ENCODE data around the gene P3H2.
A peak's percentile ranks its signal among the peaks of the same experiment; 100 is the strongest.

P3H2 gene

GRCh38 chr3:190017521-190018288, 103.0 kb downstream of the P3H2 start:
- FAIRE-seq (no peak), DNase-seq (ENCODE audit: insufficient read length, low spot score) (no peak)
- TF ChIP-seq POLR2AphosphoS5 (IDR thresholded peaks at IDR 0.05; ENCODE audit: low read depth, low read length): no peak
- TF ChIP-seq PAX5 (IDR thresholded peaks at IDR 0.05; ENCODE audit: insufficient read depth, low read length, severe bottlenecking): no peak
- peak; percentile 92 for TF ChIP-seq POU2F2 (IDR thresholded peaks at IDR 0.05; ENCODE audit: low read depth, low read length)

- no peak for TF ChIP-seq POLR2A (IDR thresholded peaks at IDR 0.05; ENCODE audit: low read depth, low read length)
- no peak for DNase-seq (ENCODE audit: insufficient read length, low spot score)
- FAIRE-seq: no peak
Observed at GRCh38 chr3:190016966-190017365, 103.7 kb downstream of the P3H2 start.

- peak; percentile 42 for TF ChIP-seq PAX5 (IDR thresholded peaks at IDR 0.05; ENCODE audit: insufficient read depth, low read length, severe bottlenecking)
- TF ChIP-seq TAF1 (IDR thresholded peaks at IDR 0.05; ENCODE audit: low read depth, low read length): no peak
- no peak for TF ChIP-seq SPI1 (IDR thresholded peaks at IDR 0.05; ENCODE audit: low read depth, low read length)
- TF ChIP-seq POLR2A (IDR thresholded peaks at IDR 0.05; ENCODE audit: low read depth, low read length): no peak
- DNase-seq (ENCODE audit: insufficient read length, low spot score): no peak
- no peak for FAIRE-seq
Observed at GRCh38 chr3:190014940-190015339, 105.8 kb downstream of the P3H2 start.

- DNase-seq (ENCODE audit: insufficient read length, low spot score): no peak
- no peak for FAIRE-seq
- TF ChIP-seq POU2F2 (IDR thresholded peaks at IDR 0.05; ENCODE audit: low read depth, low read length) (no peak), POLR2A (IDR thresholded peaks at IDR 0.05; ENCODE audit: low read depth, low read length) (no peak), TAF1 (IDR thresholded peaks at IDR 0.05; ENCODE audit: low read depth, low read length) (no peak), POLR2AphosphoS5 (IDR thresholded peaks at IDR 0.05; ENCODE audit: low read depth, low read length) (no peak), PAX5 (IDR thresholded peaks at IDR 0.05; ENCODE audit: insufficient read depth, low read length, severe bottlenecking) (no peak), SPI1 (IDR thresholded peaks at IDR 0.05; ENCODE audit: low read depth, low read length) (0 out of 2 replicates have a peak, but pooled peaks have one; percentile 4)
Observed at GRCh38 chr3:190013943-190014924, 106.5 kb downstream of the P3H2 start.

- no peak for FAIRE-seq
- no peak for DNase-seq (ENCODE audit: insufficient read length, low spot score)
- TF ChIP-seq PAX5 (IDR thresholded peaks at IDR 0.05; ENCODE audit: insufficient read depth, low read length, severe bottlenecking) (no peak), POU2F2 (IDR thresholded peaks at IDR 0.05; ENCODE audit: low read depth, low read length) (no peak), POLR2A (IDR thresholded peaks at IDR 0.05; ENCODE audit: low read depth, low read length) (no peak), TAF1 (IDR thresholded peaks at IDR 0.05; ENCODE audit: low read depth, low read length) (no peak)
Observed at GRCh38 chr3:190012784-190013183, 107.9 kb downstream of the P3H2 start.

- DNase-seq (ENCODE audit: insufficient read length, low spot score) (no peak), FAIRE-seq (no peak)
- no peak for TF ChIP-seq TAF1 (IDR thresholded peaks at IDR 0.05; ENCODE audit: low read depth, low read length)
- no peak for TF ChIP-seq POU2F2 (IDR thresholded peaks at IDR 0.05; ENCODE audit: low read depth, low read length)
- no peak for TF ChIP-seq POLR2AphosphoS5 (IDR thresholded peaks at IDR 0.05; ENCODE audit: low read depth, low read length)
- no peak for TF ChIP-seq POLR2A (IDR thresholded peaks at IDR 0.05; ENCODE audit: low read depth, low read length)
- no peak for TF ChIP-seq SPI1 (IDR thresholded peaks at IDR 0.05; ENCODE audit: low read depth, low read length)
- no peak for TF ChIP-seq PAX5 (IDR thresholded peaks at IDR 0.05; ENCODE audit: insufficient read depth, low read length, severe bottlenecking)
Observed at GRCh38 chr3:190012314-190012782, 108.3 kb downstream of the P3H2 start.

GRCh38 chr3:190010486-190010885, 110.2 kb downstream of the P3H2 start:
- DNase-seq (ENCODE audit: insufficient read length, low spot score): no peak
- TF ChIP-seq POU2F2 (IDR thresholded peaks at IDR 0.05; ENCODE audit: low read depth, low read length) (no peak), POLR2AphosphoS5 (IDR thresholded peaks at IDR 0.05; ENCODE audit: low read depth, low read length) (no peak), TAF1 (IDR thresholded peaks at IDR 0.05; ENCODE audit: low read depth, low read length) (no peak), POLR2A (IDR thresholded peaks at IDR 0.05; ENCODE audit: low read depth, low read length) (no peak), PAX5 (IDR thresholded peaks at IDR 0.05; ENCODE audit: insufficient read depth, low read length, severe bottlenecking) (no peak), SPI1 (IDR thresholded peaks at IDR 0.05; ENCODE audit: low read depth, low read length) (no peak)
- no peak for FAIRE-seq

- no peak for TF ChIP-seq POLR2A (IDR thresholded peaks at IDR 0.05; ENCODE audit: low read depth, low read length)
- no peak for TF ChIP-seq SPI1 (IDR thresholded peaks at IDR 0.05; ENCODE audit: low read depth, low read length)
- no peak for TF ChIP-seq TAF1 (IDR thresholded peaks at IDR 0.05; ENCODE audit: low read depth, low read length)
- TF ChIP-seq POLR2AphosphoS5 (IDR thresholded peaks at IDR 0.05; ENCODE audit: low read depth, low read length): no peak
- no peak for TF ChIP-seq PAX5 (IDR thresholded peaks at IDR 0.05; ENCODE audit: insufficient read depth, low read length, severe bottlenecking)
- no peak for TF ChIP-seq POU2F2 (IDR thresholded peaks at IDR 0.05; ENCODE audit: low read depth, low read length)
- no peak for FAIRE-seq
- DNase-seq (ENCODE audit: insufficient read length, low spot score): no peak
Observed at GRCh38 chr3:190009614-190010013, 111.1 kb downstream of the P3H2 start.

GRCh38 chr3:190008432-190008831, 112.3 kb downstream of the P3H2 start:
- TF ChIP-seq POLR2AphosphoS5 (IDR thresholded peaks at IDR 0.05; ENCODE audit: low read depth, low read length): no peak
- peak; percentile 32 for TF ChIP-seq SPI1 (IDR thresholded peaks at IDR 0.05; ENCODE audit: low read depth, low read length)
- FAIRE-seq: no peak
- no peak for DNase-seq (ENCODE audit: insufficient read length, low spot score)
